Prostate gland (tissue), 2 donors: ENCODE data around the gene UBA52.

ENCODE experiments used
- POLR2A ChIP-seq: fragments of 450-650 bp; IDR thresholded peaks from one replicate; pipeline ENCODE4 v1.6.1; 2016; ENCODE audit warnings: antibody characterized with exemption, mild to moderate bottlenecking
- POLR2AphosphoS5 ChIP-seq: sonication (generic); formaldehyde crosslinking; IDR thresholded peaks from one replicate; pipeline ENCODE4 v1.6.1; 2017; ENCODE audit warnings: antibody characterized with exemption
- TF ChIP-seq, protein P1 (sequence below), 4 experiments: fragments of 200-600 bp in 2 of 4; fragments of 450-650 bp in 2 of 4; sonication (generic) in 2 of 4; IDR thresholded peaks; 1 replicate in 3 of 4; 2 replicates in 1 of 4; pipeline ENCODE4 v1.5.1; 2016 to 2019; ENCODE audit warnings: antibody characterized with exemption in 4 of 4, mild to moderate bottlenecking in 2 of 4, moderate library complexity in 2 of 4

DNA sequence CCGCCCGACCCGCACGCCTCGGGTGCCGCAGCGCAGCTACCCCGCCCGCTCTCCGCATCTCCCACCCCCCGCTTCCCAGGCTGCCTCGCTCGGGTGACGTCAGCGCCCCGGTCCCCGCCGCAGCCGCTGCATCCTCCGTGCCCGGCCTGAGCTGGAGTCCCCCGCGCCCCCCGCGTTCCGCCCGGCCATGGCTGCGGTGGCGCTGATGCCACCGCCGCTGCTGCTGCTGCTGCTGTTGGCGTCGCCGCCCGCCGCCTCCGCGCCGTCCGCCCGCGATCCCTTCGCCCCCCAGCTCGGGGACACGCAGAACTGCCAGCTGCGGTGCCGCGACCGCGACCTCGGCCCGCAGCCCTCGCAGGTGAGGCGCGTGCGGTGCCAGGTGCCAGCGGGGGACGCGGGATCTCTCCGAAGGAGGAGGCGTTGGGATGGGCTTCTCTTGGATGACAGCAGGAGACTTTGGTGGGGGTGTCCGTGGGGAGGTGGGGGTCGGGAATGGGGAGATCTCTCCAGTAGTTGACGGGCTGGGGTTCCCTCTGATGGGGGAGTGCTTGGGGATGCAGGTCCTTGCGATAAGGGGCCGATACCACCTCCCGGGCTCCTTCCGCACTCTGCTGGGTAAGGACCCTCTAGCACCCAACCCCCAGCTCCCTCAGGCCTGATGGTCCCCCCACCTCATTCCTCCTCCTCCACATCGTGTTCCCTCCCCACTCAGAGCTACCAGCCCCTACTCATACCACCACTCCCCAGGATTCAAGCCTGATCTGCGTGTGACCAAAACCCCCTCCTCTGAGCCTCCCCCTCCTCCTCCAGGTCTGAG lies 41.3 kb downstream of the UBA52 start, which contains the start of gene TMEM59L:
- TF ChIP-seq, protein P1, sequence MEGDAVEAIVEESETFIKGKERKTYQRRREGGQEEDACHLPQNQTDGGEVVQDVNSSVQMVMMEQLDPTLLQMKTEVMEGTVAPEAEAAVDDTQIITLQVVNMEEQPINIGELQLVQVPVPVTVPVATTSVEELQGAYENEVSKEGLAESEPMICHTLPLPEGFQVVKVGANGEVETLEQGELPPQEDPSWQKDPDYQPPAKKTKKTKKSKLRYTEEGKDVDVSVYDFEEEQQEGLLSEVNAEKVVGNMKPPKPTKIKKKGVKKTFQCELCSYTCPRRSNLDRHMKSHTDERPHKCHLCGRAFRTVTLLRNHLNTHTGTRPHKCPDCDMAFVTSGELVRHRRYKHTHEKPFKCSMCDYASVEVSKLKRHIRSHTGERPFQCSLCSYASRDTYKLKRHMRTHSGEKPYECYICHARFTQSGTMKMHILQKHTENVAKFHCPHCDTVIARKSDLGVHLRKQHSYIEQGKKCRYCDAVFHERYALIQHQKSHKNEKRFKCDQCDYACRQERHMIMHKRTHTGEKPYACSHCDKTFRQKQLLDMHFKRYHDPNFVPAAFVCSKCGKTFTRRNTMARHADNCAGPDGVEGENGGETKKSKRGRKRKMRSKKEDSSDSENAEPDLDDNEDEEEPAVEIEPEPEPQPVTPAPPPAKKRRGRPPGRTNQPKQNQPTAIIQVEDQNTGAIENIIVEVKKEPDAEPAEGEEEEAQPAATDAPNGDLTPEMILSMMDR (IDR thresholded peaks at IDR 0.05) = no peak
- no peak for TF ChIP-seq POLR2A
- TF ChIP-seq POLR2AphosphoS5 = no peak
